ENCODE results near the gene SLC12A6.

The SLC12A6 gene

DNA sequence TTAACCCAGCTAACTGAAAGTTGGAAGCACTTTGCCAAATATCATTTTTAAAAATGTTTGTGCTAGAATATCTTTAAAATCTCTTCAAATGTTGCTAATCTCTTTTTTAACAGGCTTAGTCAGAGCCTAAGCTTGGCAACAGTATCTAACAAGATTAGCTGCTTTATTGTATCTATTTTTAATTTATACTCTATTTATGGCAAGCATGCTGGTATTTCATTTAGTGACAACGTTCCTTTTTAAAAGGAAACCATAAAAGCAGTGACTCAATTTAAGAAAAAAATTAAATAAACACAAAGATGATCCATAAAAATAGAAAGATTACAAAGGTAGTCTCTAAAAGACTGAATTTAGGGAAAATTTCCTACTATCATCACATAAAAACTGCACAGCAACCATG is 40.5 kb downstream of the SLC12A6 start:
- H3K27ac ChIP-seq: no peak overlapping the region

DNA sequence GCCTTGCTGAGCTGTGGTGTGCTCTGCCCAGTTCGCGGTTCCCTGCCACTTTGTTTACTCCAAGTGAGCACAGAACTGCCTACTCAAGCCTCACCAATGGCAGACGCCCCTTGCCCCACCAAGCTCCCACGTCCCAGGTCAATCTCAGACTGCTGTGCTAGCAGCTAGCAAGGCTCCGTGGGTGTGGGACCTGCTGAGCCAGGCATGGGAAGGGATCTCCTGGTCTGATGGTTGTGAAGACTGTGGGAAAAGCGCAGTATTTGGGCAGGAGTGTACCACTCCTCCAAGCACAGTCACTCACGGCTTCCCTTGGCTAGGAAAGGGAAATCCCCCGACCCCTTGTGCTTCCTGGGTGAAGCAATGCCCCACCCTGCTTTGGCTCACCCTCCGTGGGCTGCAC is 45.0 kb downstream of the SLC12A6 start:
- no peak overlapping the region for H3K27ac ChIP-seq
- no peak for TF ChIP-seq ZFX (IDR thresholded peaks at IDR 0.05)
- TF ChIP-seq, protein P1, sequence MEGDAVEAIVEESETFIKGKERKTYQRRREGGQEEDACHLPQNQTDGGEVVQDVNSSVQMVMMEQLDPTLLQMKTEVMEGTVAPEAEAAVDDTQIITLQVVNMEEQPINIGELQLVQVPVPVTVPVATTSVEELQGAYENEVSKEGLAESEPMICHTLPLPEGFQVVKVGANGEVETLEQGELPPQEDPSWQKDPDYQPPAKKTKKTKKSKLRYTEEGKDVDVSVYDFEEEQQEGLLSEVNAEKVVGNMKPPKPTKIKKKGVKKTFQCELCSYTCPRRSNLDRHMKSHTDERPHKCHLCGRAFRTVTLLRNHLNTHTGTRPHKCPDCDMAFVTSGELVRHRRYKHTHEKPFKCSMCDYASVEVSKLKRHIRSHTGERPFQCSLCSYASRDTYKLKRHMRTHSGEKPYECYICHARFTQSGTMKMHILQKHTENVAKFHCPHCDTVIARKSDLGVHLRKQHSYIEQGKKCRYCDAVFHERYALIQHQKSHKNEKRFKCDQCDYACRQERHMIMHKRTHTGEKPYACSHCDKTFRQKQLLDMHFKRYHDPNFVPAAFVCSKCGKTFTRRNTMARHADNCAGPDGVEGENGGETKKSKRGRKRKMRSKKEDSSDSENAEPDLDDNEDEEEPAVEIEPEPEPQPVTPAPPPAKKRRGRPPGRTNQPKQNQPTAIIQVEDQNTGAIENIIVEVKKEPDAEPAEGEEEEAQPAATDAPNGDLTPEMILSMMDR (conservative IDR thresholded peaks at IDR 0.05): no peak

More for the DNA sequence above, 40.5 kb downstream of the SLC12A6 start:
- TF ChIP-seq, protein P1 (conservative IDR thresholded peaks at IDR 0.05): no peak

DNA sequence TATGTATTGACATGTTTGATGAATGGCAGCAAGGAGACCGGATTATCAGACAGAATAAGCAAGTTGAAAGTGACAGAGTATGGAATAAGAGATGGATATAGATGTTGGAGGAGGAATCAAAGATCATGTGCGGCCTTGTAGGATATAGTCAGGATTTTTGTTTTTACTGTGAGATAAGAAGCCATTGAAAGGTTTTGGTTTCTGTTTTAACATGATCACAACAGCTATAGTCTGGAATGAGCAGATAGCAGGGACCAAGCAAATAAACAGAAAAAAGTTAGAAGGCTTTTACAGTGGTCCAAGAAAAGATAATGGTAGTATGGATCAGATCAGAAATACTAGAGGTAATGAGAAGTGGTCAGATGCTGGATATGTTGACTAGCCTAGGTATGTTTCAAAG is 52.6 kb downstream of the SLC12A6 start:
- no peak for TF ChIP-seq ZFX (IDR thresholded peaks at IDR 0.05)
- TF ChIP-seq, protein P1 (conservative IDR thresholded peaks at IDR 0.05): no peak
- no peak overlapping the region for H3K27ac ChIP-seq

DNA sequence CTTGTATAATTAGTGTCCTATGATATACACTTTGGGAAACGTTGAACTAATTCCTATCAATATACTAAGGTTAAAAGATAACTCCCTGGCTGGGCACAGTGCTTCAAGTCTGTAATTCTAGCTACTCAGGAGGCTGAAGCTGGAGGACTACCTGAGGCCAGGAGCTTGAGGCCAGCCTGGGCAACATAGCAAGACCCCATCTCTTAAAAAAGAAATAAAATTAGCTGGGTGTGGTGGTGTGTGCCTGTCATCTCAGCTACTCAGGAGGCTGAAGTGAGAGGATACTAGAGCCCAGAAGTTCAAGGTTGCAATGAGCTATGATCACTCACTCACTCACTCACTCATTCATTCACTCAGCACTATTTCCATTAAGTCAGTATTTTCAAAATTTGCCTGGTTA is 55.2 kb downstream of the SLC12A6 start:
- no peak for TF ChIP-seq ZFX (IDR thresholded peaks at IDR 0.05)
- TF ChIP-seq, protein P1 (conservative IDR thresholded peaks at IDR 0.05): no peak
- H3K27ac ChIP-seq: no peak overlapping the region

DNA sequence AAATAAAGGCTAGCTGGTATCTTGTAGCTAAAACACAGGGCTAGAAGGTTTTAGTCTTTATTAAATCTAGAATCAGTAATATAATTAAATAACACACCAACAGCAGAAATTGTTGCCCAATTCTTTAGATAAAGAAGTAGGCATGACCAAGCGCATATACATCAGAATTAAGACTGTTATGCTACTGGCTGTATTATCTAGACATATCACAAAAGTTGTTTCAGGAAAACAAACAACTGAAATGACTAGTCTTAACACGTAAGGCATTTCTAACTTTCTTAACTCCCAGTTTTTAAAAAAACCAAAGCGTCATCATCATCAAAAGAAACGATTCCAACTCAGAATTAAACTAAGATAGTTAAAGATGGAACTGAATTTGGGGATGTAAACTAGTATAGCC is 57.4 kb downstream of the SLC12A6 start:
- H3K27ac ChIP-seq: no peak overlapping the region
- TF ChIP-seq ZFX (IDR thresholded peaks at IDR 0.05): no peak
- TF ChIP-seq, protein P1 (conservative IDR thresholded peaks at IDR 0.05): no peak

DNA sequence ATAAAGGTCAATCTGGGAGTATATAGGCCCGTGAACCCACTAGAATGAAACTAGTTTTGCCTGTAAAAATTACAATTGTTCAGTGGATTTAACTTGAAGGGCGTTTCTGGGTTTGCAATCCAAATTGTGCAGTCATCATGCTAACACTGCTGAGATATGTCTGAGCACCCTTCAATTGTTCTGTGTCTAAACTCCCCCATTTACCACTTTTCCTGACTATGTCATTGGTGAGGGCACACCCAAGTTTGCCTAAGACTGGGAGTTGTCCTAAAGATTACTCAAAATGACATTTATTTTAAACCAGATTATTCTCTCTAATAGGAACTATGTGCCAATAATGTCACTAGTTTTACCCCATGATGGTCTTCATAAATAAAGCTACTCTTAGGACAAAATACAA is 58.2 kb downstream of the SLC12A6 start:
- no peak overlapping the region for H3K27ac ChIP-seq
- TF ChIP-seq ZFX (IDR thresholded peaks at IDR 0.05): no peak
- TF ChIP-seq, protein P1 (conservative IDR thresholded peaks at IDR 0.05): no peak

DNA sequence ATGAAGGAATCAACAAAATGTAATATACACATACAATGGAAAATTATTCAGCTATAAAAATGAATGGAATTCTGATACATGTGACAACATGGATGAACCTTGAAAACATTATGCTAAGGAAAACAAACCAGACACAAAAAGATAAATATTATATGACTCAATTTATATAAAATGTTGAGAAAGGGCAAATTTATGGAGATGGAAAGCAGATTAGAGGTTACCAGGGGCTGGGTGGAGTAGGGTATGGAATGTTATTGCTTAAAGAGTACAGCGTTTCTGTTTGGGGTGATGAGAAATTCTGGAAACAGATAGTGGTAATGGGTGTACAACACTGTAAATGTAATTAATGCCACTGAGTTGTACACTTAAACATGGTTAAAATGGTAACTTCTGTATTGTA is 61.9 kb downstream of the SLC12A6 start:
- H3K27ac ChIP-seq: no peak overlapping the region
- no peak for TF ChIP-seq ZFX (IDR thresholded peaks at IDR 0.05)
- TF ChIP-seq, protein P1 (conservative IDR thresholded peaks at IDR 0.05): no peak

Data from C4-2B (cell line).